WTC11 (cell line): ENCODE results near the gene CARD9. TPM values are rescaled to one million over a fixed set of nuclear protein-coding genes. Genes with fewer than 3 reads are reported as not detected.

Experiments
- ATAC-seq: fragments of 200-7000 bp; cut with Tn5 transposase; 2 replicates; pipeline ENCODE4 v1.10.0; 2021; ENCODE audit warnings: mild to moderate bottlenecking, moderate library complexity
- CTCF ChIA-PET: fragments of 300-600 bp; sonication (Branson Sonifier 250); formaldehyde crosslinking; loops from one replicate; lab custom pipeline; 2021; ENCODE audit warnings: antibody characterized with exemption; lab: Charles Lee
- POLR2A ChIA-PET: fragments of 350-600 bp; sonication (Branson Sonifier 250); formaldehyde crosslinking; loops from one replicate; lab custom pipeline; 2021; ENCODE audit warnings: antibody characterized with exemption; lab: Charles Lee
- DNase-seq: peaks from one replicate; pipeline ENCODE4 v3.0.0; 2021; ENCODE audit warnings: low spot score
- H3K27ac Mint-ChIP-seq: 2 replicates; pipeline ENCODE4 v1.8.0; 2021; ENCODE audit warnings: mixed read lengths
- H3K27me3 Mint-ChIP-seq: 2 replicates; pipeline ENCODE4 v1.8.0; 2021; ENCODE audit warnings: low read depth, mild to moderate bottlenecking, moderate library complexity, mixed read lengths
- H3K36me3 Mint-ChIP-seq: 2 replicates; pipeline ENCODE4 v1.8.0; 2021; ENCODE audit warnings: mixed read lengths
- H3K4me1 Mint-ChIP-seq: 2 replicates; pipeline ENCODE4 v1.8.0; 2022; ENCODE audit warnings: mixed read lengths
- H3K4me3 Mint-ChIP-seq: 2 replicates; pipeline ENCODE4 v1.8.0; 2021; ENCODE audit warnings: mild to moderate bottlenecking, moderate library complexity, mixed read lengths
- H3K9me3 Mint-ChIP-seq: 2 replicates; pipeline ENCODE4 v1.8.0; 2021; ENCODE audit warnings: mixed read lengths
- AR ChIP-seq: fragments of 250-450 bp; sonication (Bioruptor Pico); IDR thresholded peaks from 2 replicates; pipeline ENCODE4 v1.9.0; 2021; ENCODE audit warnings: mild to moderate bottlenecking
- ATF6 ChIP-seq: sonication (generic); formaldehyde crosslinking; IDR thresholded peaks from 2 replicates; pipeline ENCODE4 v1.8.1; 2023; ENCODE audit warnings: mild to moderate bottlenecking, missing genetic modification reagents
- CBFB ChIP-seq: sonication (generic); formaldehyde crosslinking; IDR thresholded peaks from 2 replicates; pipeline ENCODE4 v1.8.1; 2022; ENCODE audit warnings: mild to moderate bottlenecking, low read depth, missing genetic modification reagents
- CREB1 ChIP-seq: sonication (generic); formaldehyde crosslinking; IDR thresholded peaks from 2 replicates; pipeline ENCODE4 v1.8.0; 2023; ENCODE audit warnings: mild to moderate bottlenecking, missing genetic modification reagents
- ELF4 ChIP-seq: sonication (generic); formaldehyde crosslinking; IDR thresholded peaks from 2 replicates; pipeline ENCODE4 v1.8.1; 2022; ENCODE audit warnings: low read depth, mild to moderate bottlenecking, moderate library complexity, missing genetic modification reagents
- EMX1 ChIP-seq: fragments of 250-450 bp; sonication (Bioruptor Pico); IDR thresholded peaks from 2 replicates; pipeline ENCODE4 v1.8.0; 2021; ENCODE audit warnings: mild to moderate bottlenecking
- ETV6 ChIP-seq: sonication (generic); formaldehyde crosslinking; IDR thresholded peaks from 2 replicates; pipeline ENCODE4 v1.8.1; 2022; ENCODE audit warnings: mild to moderate bottlenecking, missing genetic modification reagents
- GABPB1 ChIP-seq: sonication (generic); formaldehyde crosslinking; IDR thresholded peaks from 2 replicates; pipeline ENCODE4 v1.8.1; 2023; ENCODE audit warnings: mild to moderate bottlenecking, missing genetic modification reagents
- OVOL2 ChIP-seq: fragments of 250-450 bp; sonication (Bioruptor Pico); IDR thresholded peaks from 2 replicates; pipeline ENCODE4 v1.9.0; 2021; ENCODE audit warnings: mild to moderate bottlenecking, borderline replicate concordance
- PRDM15 ChIP-seq: sonication (generic); formaldehyde crosslinking; IDR thresholded peaks from 2 replicates; pipeline ENCODE4 v1.8.0; 2022; ENCODE audit warnings: missing genetic modification reagents
- SMAD3 ChIP-seq: sonication (generic); formaldehyde crosslinking; IDR thresholded peaks from 2 replicates; pipeline ENCODE4 v1.8.0; 2022; ENCODE audit warnings: missing genetic modification reagents, mild to moderate bottlenecking, borderline replicate concordance
- SMAD4 ChIP-seq: sonication (generic); formaldehyde crosslinking; IDR thresholded peaks from 2 replicates; pipeline ENCODE4 v1.8.0; 2022; ENCODE audit warnings: mild to moderate bottlenecking, missing genetic modification reagents
- TCF7 ChIP-seq: sonication (generic); formaldehyde crosslinking; IDR thresholded peaks from 2 replicates; pipeline ENCODE4 v1.8.0; 2022; ENCODE audit warnings: mild to moderate bottlenecking, low read depth, missing genetic modification reagents, moderate library complexity
- TEAD4 ChIP-seq: sonication (generic); formaldehyde crosslinking; IDR thresholded peaks from 2 replicates; pipeline ENCODE4 v1.8.0; 2022; ENCODE audit warnings: mild to moderate bottlenecking, missing genetic modification reagents
- USF2 ChIP-seq: sonication (generic); formaldehyde crosslinking; IDR thresholded peaks from 2 replicates; pipeline ENCODE4 v1.8.1; 2023; ENCODE audit warnings: mild to moderate bottlenecking, missing genetic modification reagents, moderate library complexity
- ZBTB21 ChIP-seq: sonication (generic); formaldehyde crosslinking; IDR thresholded peaks from 2 replicates; pipeline ENCODE4 v1.8.1; 2023; ENCODE audit warnings: mild to moderate bottlenecking, missing genetic modification reagents, borderline replicate concordance
- ZNF317 ChIP-seq: sonication (generic); formaldehyde crosslinking; IDR thresholded peaks from 2 replicates; pipeline ENCODE4 v1.8.1; 2023; ENCODE audit warnings: low read depth, mild to moderate bottlenecking, moderate library complexity, missing genetic modification reagents, borderline replicate concordance
- ZNF423 ChIP-seq: fragments of 250-450 bp; sonication (Bioruptor Pico); IDR thresholded peaks from 2 replicates; pipeline ENCODE4 v2.1.2; 2022; ENCODE audit warnings: mild to moderate bottlenecking, moderate library complexity
- total RNA-seq: library from RNA; stranded (reverse); gene quantifications from 3 replicates; pipeline ENCODE4 v1.2.3, GENCODE V29; 2021
- TF ChIP-seq, protein P1 (sequence below): fragments of 200-600 bp; IDR thresholded peaks from 2 replicates; pipeline ENCODE4 v1.8.0; 2022; ENCODE audit warnings: antibody characterized with exemption
- TF ChIP-seq, protein P2 (sequence below): sonication (generic); formaldehyde crosslinking; IDR thresholded peaks from 2 replicates; pipeline ENCODE4 v1.8.0; 2023; ENCODE audit warnings: missing genetic modification reagents, mild to moderate bottlenecking, borderline replicate concordance

Gene CARD9
- total RNA-seq, 1 experiment from 2014 or later: 0.96 TPM

DNA sequence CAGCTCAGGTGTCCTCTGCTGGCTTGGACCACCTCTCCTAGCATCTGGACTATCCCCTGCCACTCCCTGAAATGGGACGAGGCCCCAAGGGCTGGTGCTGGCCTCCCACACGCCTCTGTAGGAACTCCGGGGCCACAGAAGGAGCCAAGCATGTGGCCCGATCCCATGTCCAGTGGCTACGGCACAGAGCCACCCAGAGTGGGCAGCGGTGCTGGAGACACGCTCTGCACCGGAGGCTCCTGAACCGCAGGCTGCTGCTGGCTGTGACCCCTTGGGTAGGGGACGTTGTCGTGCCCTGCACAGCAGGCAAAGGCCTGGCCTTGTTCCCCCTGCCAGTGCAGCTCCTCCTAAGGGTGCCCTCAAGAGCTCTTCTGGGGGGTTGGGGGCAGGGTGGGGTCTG lies 6.4 kb upstream of the CARD9 start:
- Mint-ChIP-seq H3K27me3 (no peaks in the 10 kb centered on the region), H3K36me3 (peaks cover 11% of the 10 kb centered on the region), H3K4me1 (no peaks in the 10 kb centered on the region), H3K9me3 (no peaks in the 10 kb centered on the region), H3K27ac (no peak overlapping the region), H3K4me3 (no peak overlapping the region)
- ChIA-PET CTCF (no interaction called here), POLR2A (no interaction called here)
- no peak for DNase-seq
- no peak for ATAC-seq
- no peak for TF ChIP-seq ETV6 (CRISPR knock-in tag)
- TF ChIP-seq ELF4 (CRISPR knock-in tag): no peak
- TF ChIP-seq ZBTB21 (CRISPR knock-in tag): no peak
- TF ChIP-seq SMAD3 (CRISPR knock-in tag): no peak
- no peak for TF ChIP-seq CBFB (CRISPR knock-in tag)
- TF ChIP-seq ZNF423: no peak
- TF ChIP-seq ZNF317 (CRISPR knock-in tag): no peak
- TF ChIP-seq, protein P1, sequence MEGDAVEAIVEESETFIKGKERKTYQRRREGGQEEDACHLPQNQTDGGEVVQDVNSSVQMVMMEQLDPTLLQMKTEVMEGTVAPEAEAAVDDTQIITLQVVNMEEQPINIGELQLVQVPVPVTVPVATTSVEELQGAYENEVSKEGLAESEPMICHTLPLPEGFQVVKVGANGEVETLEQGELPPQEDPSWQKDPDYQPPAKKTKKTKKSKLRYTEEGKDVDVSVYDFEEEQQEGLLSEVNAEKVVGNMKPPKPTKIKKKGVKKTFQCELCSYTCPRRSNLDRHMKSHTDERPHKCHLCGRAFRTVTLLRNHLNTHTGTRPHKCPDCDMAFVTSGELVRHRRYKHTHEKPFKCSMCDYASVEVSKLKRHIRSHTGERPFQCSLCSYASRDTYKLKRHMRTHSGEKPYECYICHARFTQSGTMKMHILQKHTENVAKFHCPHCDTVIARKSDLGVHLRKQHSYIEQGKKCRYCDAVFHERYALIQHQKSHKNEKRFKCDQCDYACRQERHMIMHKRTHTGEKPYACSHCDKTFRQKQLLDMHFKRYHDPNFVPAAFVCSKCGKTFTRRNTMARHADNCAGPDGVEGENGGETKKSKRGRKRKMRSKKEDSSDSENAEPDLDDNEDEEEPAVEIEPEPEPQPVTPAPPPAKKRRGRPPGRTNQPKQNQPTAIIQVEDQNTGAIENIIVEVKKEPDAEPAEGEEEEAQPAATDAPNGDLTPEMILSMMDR: no peak
- TF ChIP-seq GABPB1 (CRISPR knock-in tag): no peak

DNA sequence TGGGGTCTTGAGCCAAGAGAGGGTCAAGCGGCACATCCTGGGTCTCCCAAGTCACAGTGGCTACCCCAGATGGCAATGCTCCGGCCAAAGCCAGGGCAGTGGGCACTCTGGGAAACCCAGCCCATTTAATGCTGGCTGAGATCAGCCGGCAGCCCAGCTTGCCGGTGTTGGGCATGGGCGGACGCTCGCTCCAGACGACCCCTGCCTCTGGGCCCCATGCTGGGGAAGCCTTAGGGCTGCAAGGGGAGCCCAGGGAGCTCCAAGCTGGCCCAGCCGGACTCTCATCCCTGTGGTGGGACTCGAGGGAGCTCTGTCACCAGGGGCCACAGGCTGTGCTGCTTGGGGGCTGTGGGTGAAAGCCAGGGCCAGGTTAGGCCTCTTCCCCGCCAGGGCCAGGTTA lies 5.9 kb upstream of the CARD9 start:
- ATAC-seq (no peak), DNase-seq (no peak)
- ChIA-PET POLR2A (no interaction called here), CTCF (interaction anchor here (1.0 kb wide), 1 partner anchor 15 kb away, joined by 3 read pairs; no protein-coding TSS in a partner anchor)
- Mint-ChIP-seq H3K9me3 (no peaks in the 10 kb centered on the region), H3K36me3 (peaks cover 6% of the 10 kb centered on the region), H3K27me3 (no peaks in the 10 kb centered on the region), H3K4me3 (no peak overlapping the region), H3K27ac (no peak overlapping the region), H3K4me1 (no peaks in the 10 kb centered on the region)
- TF ChIP-seq TEAD4 (CRISPR knock-in tag) (no peak), OVOL2 (CRISPR knock-in tag) (no peak), EMX1 (CRISPR knock-in tag) (no peak), PRDM15 (CRISPR knock-in tag) (no peak), CREB1 (CRISPR knock-in tag) (no peak), CBFB (CRISPR knock-in tag) (no peak), SMAD4 (CRISPR knock-in tag) (no peak), TCF7 (no peak), GABPB1 (CRISPR knock-in tag) (no peak), ATF6 (no peak), USF2 (CRISPR knock-in tag) (no peak), AR (CRISPR knock-in tag) (no peak), ZNF423 (no peak)
- TF ChIP-seq, protein P2, sequence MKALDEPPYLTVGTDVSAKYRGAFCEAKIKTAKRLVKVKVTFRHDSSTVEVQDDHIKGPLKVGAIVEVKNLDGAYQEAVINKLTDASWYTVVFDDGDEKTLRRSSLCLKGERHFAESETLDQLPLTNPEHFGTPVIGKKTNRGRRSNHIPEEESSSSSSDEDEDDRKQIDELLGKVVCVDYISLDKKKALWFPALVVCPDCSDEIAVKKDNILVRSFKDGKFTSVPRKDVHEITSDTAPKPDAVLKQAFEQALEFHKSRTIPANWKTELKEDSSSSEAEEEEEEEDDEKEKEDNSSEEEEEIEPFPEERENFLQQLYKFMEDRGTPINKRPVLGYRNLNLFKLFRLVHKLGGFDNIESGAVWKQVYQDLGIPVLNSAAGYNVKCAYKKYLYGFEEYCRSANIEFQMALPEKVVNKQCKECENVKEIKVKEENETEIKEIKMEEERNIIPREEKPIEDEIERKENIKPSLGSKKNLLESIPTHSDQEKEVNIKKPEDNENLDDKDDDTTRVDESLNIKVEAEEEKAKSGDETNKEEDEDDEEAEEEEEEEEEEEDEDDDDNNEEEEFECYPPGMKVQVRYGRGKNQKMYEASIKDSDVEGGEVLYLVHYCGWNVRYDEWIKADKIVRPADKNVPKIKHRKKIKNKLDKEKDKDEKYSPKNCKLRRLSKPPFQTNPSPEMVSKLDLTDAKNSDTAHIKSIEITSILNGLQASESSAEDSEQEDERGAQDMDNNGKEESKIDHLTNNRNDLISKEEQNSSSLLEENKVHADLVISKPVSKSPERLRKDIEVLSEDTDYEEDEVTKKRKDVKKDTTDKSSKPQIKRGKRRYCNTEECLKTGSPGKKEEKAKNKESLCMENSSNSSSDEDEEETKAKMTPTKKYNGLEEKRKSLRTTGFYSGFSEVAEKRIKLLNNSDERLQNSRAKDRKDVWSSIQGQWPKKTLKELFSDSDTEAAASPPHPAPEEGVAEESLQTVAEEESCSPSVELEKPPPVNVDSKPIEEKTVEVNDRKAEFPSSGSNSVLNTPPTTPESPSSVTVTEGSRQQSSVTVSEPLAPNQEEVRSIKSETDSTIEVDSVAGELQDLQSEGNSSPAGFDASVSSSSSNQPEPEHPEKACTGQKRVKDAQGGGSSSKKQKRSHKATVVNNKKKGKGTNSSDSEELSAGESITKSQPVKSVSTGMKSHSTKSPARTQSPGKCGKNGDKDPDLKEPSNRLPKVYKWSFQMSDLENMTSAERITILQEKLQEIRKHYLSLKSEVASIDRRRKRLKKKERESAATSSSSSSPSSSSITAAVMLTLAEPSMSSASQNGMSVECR: no peak
